A549 (cell line): ENCODE data around the gene LAMB1.

Experiments
- CBX2 ChIP-seq: fragments of 200-600 bp; sonication (generic); IDR thresholded peaks from 2 replicates; pipeline ENCODE4 v1.6.1; 2016; ENCODE audit warnings: low read depth, mild to moderate bottlenecking, borderline replicate concordance
- CTCF ChIP-seq: fragments of >200 bp; sonication (Bioruptor Twin); formaldehyde crosslinking; IDR thresholded peaks from 3 replicates; pipeline ENCODE4 v1.5.1; 2016
- HDAC2 ChIP-seq: fragments of 200-600 bp; sonication (generic); IDR thresholded peaks from 2 replicates; pipeline ENCODE4 v1.6.1; 2016
- JUNB ChIP-seq: fragments of >200 bp; sonication (Bioruptor Twin); formaldehyde crosslinking; IDR thresholded peaks from 2 replicates; pipeline ENCODE4 v1.6.1; 2016
- POLR2A ChIP-seq: IDR thresholded peaks from 2 replicates; pipeline ENCODE4 v1.6.1; 2012; ENCODE audit warnings: mild to moderate bottlenecking, low read length
- RAD21 ChIP-seq, 2 experiments: fragments of >200 bp in 1 of 2; sonication (Bioruptor Twin) in 1 of 2; formaldehyde crosslinking in 1 of 2; IDR thresholded peaks in 1 of 2; conservative IDR thresholded peaks in 1 of 2; 2 replicates in 1 of 2; 3 replicates in 1 of 2; pipeline ENCODE4 v1.6.1; 2012 to 2018; ENCODE audit warnings: inconsistent platforms in 1 of 2
- RCOR1 ChIP-seq: fragments of 150-350 bp; IDR thresholded peaks from 2 replicates; pipeline ENCODE4 v1.6.1; 2014; ENCODE audit warnings: antibody characterized with exemption, low read length, low read depth
- SMC3 ChIP-seq: fragments of >200 bp; sonication (Bioruptor Twin); formaldehyde crosslinking; IDR thresholded peaks from 3 replicates; pipeline ENCODE4 v1.6.1; 2018; ENCODE audit warnings: inconsistent platforms
- USF2 ChIP-seq: fragments of 450-650 bp; IDR thresholded peaks from 2 replicates; pipeline ENCODE4 v1.6.1; 2014; ENCODE audit warnings: antibody characterized with exemption
- TF ChIP-seq, protein P1 (sequence below): IDR thresholded peaks from 2 replicates; pipeline ENCODE4 v1.6.1; 2012

- TF ChIP-seq POLR2A (no peak), SMC3 (no peak), CTCF (no peak), JUNB (no peak), HDAC2 (no peak), RAD21 (conservative IDR thresholded peaks at IDR 0.05 in 1 of 2, IDR thresholded peaks at IDR 0.05 in 1 of 2) (no peak), USF2 (no peak), RCOR1 (no peak), CBX2 (no peak)
- TF ChIP-seq, protein P1, sequence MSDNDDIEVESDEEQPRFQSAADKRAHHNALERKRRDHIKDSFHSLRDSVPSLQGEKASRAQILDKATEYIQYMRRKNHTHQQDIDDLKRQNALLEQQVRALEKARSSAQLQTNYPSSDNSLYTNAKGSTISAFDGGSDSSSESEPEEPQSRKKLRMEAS = no peak
Measured at GRCh38 chr7:108007261-108007660, 4.3 kb upstream of the LAMB1 start.
